G401.6 (cell line): ENCODE results near the gene RBM19.
"Not testable (repeated sequence)": the region's sequence is repeated elsewhere in the genome, so short reads cannot be mapped to it uniquely, and the experiment has no call there.

Source experiments
- FAIRE-seq: peaks from 2 replicates; lab custom pipeline; 2012; peaks lifted over from hg19 to GRCh38; lab: Jason Lieb, UNC

The RBM19 gene

GRCh38 chr12:113926788-113927187 is 39.3 kb downstream of the RBM19 start:
- no peak for FAIRE-seq

- no peak for FAIRE-seq
These were observed 41.8 kb downstream of the RBM19 start for GRCh38 chr12:113924341-113924740.

GRCh38 chr12:113923251-113923650 is 42.9 kb downstream of the RBM19 start:
- no peak for FAIRE-seq

GRCh38 chr12:113921430-113921829 is 44.7 kb downstream of the RBM19 start:
- no peak for FAIRE-seq

GRCh38 chr12:113919791-113920190 is 46.3 kb downstream of the RBM19 start:
- no peak for FAIRE-seq

GRCh38 chr12:113918306-113918705 is 47.8 kb downstream of the RBM19 start:
- no peak for FAIRE-seq

GRCh38 chr12:113917393-113917792 is 48.7 kb downstream of the RBM19 start:
- no peak for FAIRE-seq

GRCh38 chr12:113914806-113915205 is 51.3 kb downstream of the RBM19 start:
- FAIRE-seq: no peak

GRCh38 chr12:113914176-113914575 is 51.9 kb downstream of the RBM19 start:
- no peak for FAIRE-seq

- FAIRE-seq: peak; percentile 84
These were observed 53.3 kb downstream of the RBM19 start for GRCh38 chr12:113912760-113913329.

GRCh38 chr12:113911971-113912759 is 54.0 kb downstream of the RBM19 start:
- FAIRE-seq: no peak

- no peak for FAIRE-seq
These were observed 55.3 kb downstream of the RBM19 start for GRCh38 chr12:113910751-113911272.

- no peak for FAIRE-seq
These were observed 56.2 kb downstream of the RBM19 start for GRCh38 chr12:113909776-113910420.

GRCh38 chr12:113908584-113909100 is 57.5 kb downstream of the RBM19 start:
- FAIRE-seq: no peak

GRCh38 chr12:113907446-113908180 is 58.5 kb downstream of the RBM19 start:
- FAIRE-seq: no peak

GRCh38 chr12:113906411-113907200 is 59.5 kb downstream of the RBM19 start:
- FAIRE-seq: no peak

GRCh38 chr12:113905829-113906228 is 60.3 kb downstream of the RBM19 start:
- FAIRE-seq: no peak

GRCh38 chr12:113903381-113903863 is 62.7 kb downstream of the RBM19 start:
- no peak for FAIRE-seq

- FAIRE-seq: not testable (repeated sequence)
These were observed 64.8 kb downstream of the RBM19 start for GRCh38 chr12:113901319-113901718.

- no peak for FAIRE-seq
These were observed 65.4 kb downstream of the RBM19 start for GRCh38 chr12:113900716-113901115.
